GM21786 (cell line): ENCODE results near the gene XYLB.
"Not testable (repeated sequence)": the region's sequence is repeated elsewhere in the genome, so short reads cannot be mapped to it uniquely, and the experiment has no call there.

Experiments
- ATAC-seq: cut with Tn5 transposase; IDR thresholded peaks from one replicate; pipeline ENCODE4 v1.9.1; 2021; ENCODE audit not compliant: unreplicated experiment

Gene XYLB

DNA sequence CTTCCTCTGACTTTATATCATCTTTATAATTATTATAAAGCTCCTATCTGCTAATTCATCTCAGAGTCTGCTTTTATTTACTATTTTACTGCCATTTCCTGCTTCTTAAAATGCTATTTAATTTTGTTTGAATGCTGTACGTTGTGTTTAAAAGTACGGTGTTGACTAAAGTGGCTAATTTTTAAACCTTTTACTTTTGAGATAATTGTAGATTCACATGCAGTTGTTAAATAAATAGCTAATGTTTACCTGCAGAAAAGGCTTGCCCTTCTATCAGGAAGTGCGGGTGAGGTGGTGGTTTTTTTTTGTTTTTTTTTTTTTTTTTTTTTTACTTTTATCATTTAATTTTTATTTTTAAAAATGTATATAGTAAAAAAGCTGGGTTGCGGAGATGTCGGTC, 41.3 kb downstream of the XYLB start:
- ATAC-seq: no peak

DNA sequence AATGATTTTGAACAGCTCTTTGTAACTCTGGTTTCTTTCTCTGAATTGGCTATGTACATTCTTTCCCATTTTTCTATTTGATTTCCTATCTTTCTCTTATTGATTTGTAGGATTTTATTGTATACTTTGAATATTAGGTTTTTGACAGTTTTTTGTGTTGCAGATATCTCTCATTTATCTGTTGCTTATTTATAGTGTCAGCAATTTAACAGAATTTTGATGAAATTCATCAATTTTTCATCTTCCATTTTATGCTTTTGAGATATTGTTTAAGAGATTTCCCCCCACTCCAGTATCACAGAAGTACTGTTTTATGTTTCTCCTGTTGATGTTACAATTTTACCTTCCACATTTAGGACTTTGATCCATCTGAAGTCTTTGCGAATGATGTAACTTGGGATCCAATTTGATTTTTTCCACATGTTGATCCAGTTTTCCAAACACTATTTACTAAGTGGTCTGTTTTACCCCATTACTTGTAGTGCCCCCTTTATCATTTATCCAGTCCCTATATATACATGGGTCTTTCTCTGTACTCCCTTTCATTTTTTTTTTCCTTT, 46.1 kb downstream of the XYLB start:
- no peak for ATAC-seq

DNA sequence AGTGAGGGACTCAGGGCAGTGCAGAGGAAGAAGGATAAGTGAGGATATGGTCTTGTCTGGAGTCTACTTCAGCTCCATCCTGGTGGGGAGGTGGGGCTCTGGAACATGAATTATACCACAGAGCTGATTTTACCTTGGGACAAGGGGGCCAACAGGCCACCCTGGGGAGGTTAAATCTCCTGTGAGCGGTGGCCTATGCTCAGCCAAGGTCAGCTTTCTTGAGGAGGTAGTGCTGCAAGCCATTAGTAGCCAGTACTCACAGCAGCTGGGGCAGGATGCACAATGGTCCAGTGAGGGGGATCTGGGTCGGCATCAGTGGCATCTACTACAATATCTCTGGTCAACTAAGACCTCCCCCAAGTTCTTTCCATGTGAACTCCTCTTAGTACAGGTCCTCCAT, 49.7 kb downstream of the XYLB start:
- ATAC-seq: no peak

DNA sequence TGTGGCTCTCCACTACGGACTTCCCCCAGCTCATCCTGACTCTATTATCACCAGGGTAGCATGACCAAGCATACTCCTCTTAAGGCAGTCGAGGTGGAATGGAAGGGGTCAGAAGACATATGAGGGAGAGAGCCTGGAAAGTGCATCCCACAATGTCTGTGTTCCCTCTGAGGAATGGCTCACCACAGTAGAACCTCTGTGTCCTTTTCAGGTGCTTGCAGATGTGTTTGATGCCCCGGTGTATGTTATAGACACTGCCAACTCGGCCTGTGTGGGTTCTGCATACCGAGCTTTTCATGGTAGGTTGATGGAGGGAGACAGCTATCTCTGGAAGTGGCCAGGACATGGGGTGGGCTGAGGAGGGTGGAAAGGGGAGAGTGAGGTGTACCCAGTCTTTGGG, 50.3 kb downstream of the XYLB start:
- ATAC-seq: no peak

DNA sequence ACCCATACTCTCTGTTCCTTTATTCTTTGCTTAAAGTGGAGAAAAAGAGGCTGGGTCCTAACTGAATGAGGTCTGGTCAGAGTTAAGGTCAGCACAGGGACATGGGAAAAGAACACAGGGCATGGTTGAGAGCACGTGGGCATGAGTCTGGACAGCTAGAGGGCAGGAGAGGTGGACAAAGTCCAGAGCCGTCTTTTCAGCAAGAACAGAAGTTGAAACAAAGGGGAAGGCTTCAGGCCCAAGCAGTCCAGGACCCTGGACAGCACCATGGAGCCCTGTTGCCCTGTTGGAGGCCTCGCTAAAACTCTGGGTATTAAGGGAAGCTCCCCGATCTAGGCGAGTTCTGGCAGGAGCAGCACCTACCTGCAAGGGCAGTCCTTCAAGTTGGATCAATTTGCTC, 50.7 kb downstream of the XYLB start:
- ATAC-seq: no peak

DNA sequence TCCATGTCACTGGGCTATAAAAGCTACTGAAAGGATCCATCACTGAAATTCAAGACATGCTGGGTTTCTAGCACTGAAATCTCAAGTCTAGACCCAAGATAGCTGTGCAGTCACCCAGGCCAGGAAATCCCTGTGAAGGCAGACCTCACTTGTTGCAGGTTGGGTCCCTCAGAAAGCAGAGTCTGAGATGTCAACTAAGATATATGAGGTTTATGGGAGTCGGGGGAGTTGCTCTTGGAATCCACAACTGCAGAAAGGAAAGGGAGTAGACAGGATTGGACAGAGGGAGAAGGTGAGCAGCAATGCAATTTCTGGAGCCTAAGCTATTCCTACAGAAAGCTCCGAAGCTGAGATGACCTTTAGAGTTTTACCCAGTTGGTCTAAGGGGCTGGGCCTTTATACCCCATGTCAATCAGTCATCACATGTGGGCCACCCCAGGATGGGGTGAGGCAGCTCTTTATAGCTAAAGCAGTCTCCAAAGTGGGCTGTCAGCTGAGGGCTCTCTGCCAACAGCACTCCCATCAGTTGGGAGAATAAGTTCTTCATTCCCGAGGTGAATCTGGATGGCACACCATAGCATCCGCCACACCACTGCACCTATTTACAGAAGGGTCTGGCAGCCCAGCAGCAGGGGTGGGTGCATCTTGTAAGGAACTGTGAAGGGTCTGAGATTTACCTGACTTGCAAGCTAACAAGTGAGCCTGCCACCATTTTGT, 54.8 kb downstream of the XYLB start:
- ATAC-seq: no peak

DNA sequence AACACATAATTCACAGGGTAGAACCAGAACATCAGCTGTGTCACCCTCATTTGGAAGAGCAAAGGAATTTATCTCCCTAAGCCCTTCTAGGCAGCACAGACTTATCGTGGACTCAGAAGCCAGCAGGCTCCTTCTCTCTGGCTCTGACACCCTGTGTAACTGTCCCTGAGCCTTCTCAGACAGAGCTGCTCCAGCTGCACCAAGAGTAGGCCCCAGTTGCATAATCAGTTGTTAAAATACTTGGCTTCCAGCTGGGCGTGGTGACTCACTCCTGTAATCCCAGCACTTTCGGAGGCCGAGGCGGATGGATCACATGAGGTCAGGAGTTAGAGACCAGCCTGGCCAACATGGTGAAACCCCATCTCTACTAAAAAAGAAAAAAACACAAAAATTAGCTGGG, 57.7 kb downstream of the XYLB start:
- no peak for ATAC-seq

DNA sequence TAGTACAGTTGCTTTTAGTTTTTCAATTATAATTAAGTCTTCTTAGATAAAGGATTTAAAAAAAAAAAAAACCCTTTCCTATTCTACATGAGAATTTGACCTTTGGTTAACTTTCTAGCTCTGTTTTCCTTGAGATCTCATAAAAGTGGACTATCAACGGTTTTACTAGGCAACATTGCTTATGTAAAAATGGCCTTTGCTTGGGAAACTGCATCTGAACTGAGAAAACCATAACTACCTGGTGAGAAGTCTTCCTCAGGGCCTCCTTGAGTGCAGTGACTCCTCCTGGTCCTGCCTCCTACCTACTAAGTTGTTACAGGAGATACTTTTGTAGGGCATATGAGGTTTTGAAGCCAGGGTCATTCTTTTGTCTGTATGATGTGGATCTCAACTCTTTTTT, 65.0 kb downstream of the XYLB start:
- ATAC-seq: no peak

DNA sequence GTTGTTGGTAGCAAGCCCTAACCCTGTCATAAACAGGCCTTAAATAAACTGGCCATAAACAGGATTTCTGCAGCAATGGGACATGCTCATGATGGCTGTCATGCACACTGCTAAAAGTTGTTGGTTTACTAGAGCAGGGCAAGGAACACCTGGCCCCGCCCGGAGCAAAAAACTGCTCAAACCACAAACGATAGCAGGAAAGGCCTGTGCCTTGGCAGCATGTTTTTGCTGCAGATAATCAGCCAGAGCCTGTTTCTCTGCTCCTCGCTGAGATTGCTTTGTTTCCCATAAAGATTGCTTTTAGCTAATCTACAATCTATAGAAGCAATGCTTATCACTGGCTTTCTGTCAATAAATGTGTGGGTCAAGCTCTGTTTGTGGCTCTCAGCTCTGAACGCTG, 74.2 kb downstream of the XYLB start:
- not testable (repeated sequence) for ATAC-seq

DNA sequence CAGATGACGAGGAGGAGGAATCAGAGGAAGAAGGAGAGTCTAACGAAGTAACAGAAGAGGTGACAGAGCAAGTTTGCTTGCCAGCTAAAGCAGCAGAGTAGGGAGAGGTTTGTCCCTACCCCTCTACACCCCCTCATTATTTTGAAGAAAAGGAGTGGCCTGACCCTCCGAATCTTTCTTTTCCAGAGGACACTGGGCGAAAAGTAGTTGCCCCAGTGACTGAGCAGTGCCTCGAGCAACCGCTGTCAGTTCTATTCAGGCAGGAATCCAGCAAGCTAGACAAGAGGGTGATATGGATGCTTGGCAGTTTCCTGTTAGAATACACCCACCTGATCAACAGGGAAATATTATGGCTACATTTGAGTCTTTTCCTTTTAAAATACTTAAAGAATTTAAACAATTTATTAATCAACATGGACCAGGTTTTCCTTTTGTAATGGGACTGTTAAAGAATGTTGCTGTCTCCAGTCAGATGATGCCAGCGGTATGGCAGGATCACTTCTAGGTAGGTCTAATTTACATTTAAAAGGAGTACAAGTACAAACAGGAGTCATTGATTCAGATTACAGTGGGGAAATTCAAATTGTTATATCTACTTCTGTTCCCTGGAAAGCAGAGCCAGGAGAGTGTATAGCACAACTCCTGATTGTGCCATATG, 75.2 kb downstream of the XYLB start:
- no peak for ATAC-seq

DNA sequence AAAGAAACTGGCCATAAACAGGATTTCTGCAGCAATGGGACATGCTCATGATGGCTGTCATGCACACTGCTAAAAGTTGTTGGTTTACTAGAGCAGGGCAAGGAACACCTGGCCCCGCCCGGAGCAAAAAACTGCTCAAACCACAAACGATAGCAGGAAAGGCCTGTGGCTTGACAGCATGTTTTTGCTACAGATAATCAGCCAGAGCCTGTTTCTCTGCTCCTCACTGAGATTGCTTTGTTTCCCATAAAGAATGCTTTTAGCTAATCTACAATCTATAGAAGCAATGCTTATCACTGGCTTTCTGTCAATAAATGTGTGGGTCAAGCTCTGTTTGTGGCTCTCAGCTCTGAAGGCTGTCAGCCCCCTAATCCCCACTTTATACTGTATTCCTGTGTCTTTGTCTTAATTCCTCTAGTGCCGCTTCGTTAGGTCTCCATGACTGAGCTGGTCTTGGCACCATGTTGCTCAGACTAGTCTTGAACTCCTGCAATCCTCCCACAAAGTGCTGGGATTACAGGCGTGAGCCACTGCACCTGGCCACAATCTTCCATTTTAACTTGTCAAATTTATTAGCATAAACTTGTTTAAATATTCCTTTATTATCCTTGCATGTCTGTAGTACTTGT, 80.3 kb downstream of the XYLB start:
- not testable (repeated sequence) for ATAC-seq

DNA sequence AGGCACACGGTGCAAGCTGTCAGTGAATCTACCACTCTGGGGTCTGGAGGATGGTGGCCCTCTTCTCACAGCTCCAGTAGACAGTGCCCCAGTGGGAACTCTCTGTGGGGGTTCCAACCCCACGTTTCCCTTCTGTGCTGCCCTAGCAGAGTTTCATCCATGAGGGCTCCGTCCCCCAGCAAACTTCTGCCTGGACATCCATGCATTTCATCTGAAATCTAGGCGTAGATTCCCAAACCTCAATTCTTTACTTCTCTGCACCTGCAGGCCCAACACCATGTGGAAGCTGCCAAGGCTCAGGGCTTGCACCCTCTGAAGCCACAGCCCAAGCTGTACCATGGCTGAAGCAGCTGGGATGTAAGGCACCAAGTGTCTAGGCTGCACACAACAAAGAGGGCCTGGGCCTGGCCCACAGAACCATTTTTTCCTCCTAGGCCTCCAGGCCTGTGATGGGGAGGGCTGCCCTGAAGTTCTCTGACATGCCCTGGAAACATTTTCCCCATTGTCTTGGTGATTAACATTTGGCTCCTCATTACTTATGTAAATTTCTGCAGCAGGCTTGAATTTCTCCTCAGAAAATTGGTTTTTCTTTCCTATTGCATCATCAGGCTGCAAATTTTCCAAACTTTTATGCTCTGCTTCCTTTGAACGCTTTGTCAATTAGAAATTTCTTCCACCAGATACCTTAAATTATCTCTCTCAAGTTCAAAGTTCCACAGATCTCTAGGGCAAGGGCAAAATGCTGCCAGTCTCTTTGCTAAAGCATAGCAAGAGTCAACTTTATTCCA, 86.5 kb downstream of the XYLB start:
- not testable (repeated sequence) for ATAC-seq

DNA sequence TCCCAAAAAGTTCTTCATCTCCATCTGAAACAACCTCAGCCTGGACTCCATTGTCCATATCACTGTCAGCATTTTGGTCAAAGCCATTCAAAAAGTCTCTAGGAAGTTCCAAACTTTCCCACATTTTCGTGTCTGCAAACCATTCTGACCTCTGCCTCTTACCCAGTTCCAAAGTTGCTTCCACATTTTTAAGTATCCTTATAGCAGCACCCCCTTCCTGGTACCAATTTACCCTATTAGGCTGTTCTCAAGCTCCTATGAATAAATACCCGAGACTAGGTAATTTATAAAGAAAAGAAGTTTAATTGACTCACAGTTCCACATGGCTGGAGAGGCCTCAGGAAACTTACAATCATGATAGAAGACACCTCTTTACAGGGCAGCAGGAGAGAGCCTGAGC, 87.1 kb downstream of the XYLB start:
- ATAC-seq: not testable (repeated sequence)

DNA sequence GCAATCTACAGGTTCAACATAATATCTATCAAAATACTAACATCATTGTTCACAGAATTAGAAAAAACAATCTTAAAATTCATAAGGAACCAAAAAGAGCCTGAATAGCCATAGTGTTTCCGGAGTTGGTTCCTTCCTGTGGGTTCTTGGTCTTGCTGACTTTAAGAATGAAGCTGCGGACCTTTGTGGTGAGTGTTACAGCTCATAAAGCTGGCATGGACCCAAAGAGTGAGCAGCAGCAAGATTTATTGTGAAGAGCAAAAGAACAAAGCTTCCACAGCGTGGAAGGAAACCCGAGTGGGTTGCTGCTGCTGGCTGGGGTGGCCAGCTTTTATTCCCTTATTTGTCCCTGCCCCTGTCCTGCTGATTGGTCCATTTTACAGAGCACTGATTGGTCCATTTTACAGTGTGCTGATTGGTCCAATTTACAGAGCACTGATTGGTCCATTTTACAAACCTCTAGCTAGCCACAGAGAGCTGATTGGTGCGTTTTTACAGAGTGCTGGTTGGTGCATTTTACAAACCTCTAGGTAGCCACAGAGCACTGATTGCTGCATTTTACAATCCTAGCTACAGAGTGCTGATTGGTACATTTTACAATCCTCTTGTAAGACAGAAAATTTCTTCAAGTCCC, 92.0 kb downstream of the XYLB start:
- not testable (repeated sequence) for ATAC-seq

DNA sequence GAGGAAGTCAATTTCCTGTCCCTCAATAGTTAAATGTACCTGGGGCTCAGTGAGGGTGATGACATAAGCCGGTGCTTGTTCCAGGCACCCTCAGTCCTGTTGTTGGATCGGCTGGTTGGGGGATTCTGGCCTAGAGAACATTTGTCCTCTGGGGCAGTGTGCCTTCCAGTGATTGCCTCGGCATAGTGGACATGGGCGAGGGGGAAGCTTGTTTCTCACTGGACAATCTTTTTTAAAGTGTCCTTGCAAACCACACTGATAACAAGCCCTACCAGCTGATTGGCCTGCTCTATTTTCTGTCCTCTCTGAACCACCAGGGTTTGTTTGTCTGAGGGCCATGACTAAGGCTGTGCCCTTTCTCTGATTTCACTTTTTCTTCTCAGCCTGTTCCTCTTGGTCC, 96.6 kb downstream of the XYLB start:
- ATAC-seq: not testable (repeated sequence)

DNA sequence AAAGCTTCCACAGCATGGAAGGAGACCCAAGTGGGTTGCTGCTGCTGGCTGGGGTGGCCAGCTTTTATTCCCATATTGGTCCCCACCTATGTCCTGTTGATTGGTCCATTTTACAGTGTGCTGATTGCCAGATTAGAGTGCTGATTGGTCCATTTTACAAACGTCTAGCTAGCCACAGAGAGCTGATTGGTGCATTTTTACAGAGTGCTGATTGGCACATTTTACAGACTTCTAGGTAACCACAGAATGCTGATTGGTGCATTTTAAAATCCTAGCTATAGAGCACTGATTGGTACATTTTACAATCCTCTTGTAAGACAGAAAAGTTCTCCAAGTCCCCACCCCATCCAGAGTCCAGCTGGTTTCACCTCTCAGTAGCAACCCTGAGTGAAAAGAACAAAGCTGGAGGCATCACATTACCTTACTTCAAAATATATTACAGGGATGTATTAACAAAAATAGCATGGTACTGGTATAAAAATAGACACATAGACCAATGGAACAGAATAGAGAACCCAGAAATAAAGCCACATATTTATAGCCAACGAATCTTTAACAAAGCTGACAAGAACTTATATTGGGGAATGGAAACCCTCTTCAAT, 99.6 kb downstream of the XYLB start:
- ATAC-seq: no peak

DNA sequence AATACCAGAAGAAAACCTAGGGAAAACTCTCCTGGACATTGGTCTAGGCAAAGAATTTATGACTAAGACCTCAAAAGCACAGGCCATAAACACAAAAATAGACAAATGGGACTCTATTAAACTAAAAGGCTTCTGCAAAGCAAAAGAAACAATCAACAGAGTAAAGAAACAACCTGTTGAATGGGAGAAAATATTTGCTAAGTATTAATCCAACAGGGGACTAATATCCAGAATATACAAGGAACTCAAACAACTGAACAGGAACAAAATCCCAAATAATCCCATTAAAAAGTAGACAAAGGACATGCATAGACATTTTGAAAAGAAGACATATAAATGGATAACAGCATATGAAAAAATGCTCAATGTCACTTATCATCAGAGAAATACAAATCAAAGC, 100.2 kb downstream of the XYLB start:
- no peak for ATAC-seq

DNA sequence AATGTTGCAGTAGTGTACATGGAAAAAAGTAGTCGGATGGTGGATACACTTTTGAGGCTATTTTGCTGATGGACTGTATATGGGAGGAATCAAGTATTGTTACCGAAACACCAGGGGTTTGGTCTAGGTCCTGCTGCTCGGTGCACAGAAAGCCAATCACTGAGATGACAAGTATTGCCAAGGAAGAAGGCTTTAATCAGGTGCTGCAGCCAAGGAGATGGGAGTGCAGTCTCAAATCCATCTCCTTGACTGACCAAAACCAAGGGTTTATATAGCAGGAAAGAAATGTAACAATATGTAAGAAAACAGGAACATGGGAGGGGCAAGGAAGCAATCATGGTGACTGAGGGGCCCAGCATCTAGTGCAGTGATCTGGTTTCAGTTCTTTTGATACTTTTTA, 104.3 kb downstream of the XYLB start:
- ATAC-seq: no peak

DNA sequence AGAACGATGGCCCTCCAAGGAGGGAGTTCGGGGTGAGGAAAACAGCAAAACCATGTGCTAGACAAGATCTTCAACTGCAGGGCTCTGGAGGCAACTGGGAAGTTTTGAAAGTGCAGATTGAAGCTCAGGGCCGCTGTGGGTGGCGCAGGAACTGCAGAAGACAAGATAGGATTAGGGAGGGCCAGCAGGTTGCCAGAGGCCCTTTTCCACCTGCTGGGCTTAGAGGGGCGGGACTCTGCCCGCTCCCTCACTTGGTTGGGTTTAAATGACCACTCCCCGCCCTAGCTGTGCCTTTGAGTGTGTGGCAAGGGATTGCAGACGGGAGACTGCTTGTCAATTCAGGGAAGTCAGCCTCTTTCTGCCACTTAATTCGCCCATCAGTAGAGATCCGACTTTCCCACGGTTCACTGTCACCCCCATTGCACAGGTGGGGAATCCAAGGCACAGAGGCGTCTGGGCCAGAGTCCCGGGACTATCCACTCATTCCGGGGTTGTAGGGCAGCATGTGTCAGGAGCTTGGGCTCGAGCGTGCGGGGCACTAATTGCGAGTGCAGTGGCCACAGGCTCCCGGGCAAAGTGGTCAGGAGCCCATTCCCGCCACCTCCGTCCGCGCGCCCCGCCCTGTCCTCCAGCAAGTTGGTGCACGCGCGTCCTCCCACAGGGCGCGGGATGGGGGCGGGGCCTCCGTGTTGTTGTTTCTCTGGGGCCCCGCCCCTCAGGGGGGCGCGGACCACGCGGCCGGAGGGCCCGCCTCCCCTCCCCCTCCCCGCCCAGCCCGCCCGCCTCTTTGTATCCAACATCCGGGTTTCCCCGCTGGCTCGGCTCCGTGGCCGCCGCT, 106.7 kb downstream of the XYLB start, which contains the start of gene ACVR2B:
ACVR2B (plus strand) TSS at position 816 of the 838 bp plus-strand sequence. CDS start 433 bp downstream, outside the sequence.
- ATAC-seq: peak; percentile 45

DNA sequence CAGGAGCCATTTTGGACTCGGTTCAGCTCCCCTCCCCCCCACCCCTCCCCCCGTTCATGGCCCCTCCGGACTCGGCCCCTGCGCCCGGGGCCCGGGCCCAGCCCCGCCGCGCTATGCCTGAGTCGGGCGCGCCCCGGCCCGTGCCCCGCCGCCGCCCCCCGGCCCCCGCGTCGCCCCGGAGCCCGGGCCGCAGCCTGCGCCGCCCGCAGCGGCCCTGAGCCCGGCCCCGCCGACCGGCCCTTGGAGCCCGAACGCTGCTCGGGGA, 107.3 kb downstream of the XYLB start:
- ATAC-seq: no peak
